HepG2 (cell line): ENCODE data around the gene LGALS9. TPM values are rescaled to one million over a fixed set of nuclear protein-coding genes. Genes with fewer than 3 reads are reported as not detected.

Experiments
- ATAC-seq: fragments of 200-7000 bp; cut with Tn5 transposase; 3 replicates; pipeline ENCODE4 v1.9.1; 2020; ENCODE audit warnings: mild to moderate bottlenecking, moderate library complexity
- BruUV-seq: library from RNA; stranded (reverse); fragments of 400-500 nt; replicated peaks from 2 replicates; lab custom pipeline; 2021; lab: Mats Ljungman, UMichigan
- CTCF ChIA-PET: fragments of 300-600 bp; formaldehyde crosslinking; extraction: SDS; loops from one replicate; lab custom pipeline; 2021; ENCODE audit warnings: low total read pairs, inconsistent platforms, low intra/inter-chr PET ratio; lab: Yijun Ruan, JAX
- POLR2A ChIA-PET: fragments of 350-600 bp; sonication (Branson Sonifier 250); formaldehyde crosslinking; loops from one replicate; lab custom pipeline; 2020; ENCODE audit warnings: antibody characterized with exemption, inconsistent platforms; lab: Yijun Ruan, JAX
- DNase-seq: peaks from one replicate; pipeline ENCODE4 v3.0.0-alpha.2; 2015; ENCODE audit warnings: low spot score
- FAIRE-seq: peaks from 3 replicates; lab custom pipeline; 2011; peaks lifted over from hg19 to GRCh38; lab: Jason Lieb, UNC
- H2AFZ ChIP-seq: one replicate; pipeline ENCODE4 v1.6.1; 2011; ENCODE audit warnings: low read length, inconsistent platforms
- H3K27ac ChIP-seq: fragments of 300-600 bp; 3 replicates; pipeline ENCODE4 v1.8.0; 2011; ENCODE audit warnings: mixed run types, mild to moderate bottlenecking, mixed read lengths, low read length, inconsistent platforms; ENCODE audit not compliant: insufficient read depth; ENCODE audit errors: extremely low read length
- H3K27me3 ChIP-seq, 2 experiments: fragments of 200-600 bp in 1 of 2; 2 replicates in 1 of 2; 3 replicates in 1 of 2; pipeline versions ENCODE4 v1.6.0 to v1.8.0; 2011; ENCODE audit warnings: low read length in 2 of 2, mild to moderate bottlenecking in 2 of 2, moderate library complexity in 2 of 2, inconsistent platforms in 1 of 2; ENCODE audit not compliant: insufficient read depth in 2 of 2, control insufficient read depth in 1 of 2
- H3K36me3 ChIP-seq, 2 experiments: fragments of 200-600 bp in 1 of 2; replicated peaks in 1 of 2; 2 replicates in 1 of 2; 3 replicates in 1 of 2; pipeline versions ENCODE4 v1.5.1 to v1.8.0; 2011; ENCODE audit warnings: low read length in 2 of 2, inconsistent platforms in 1 of 2; ENCODE audit not compliant: insufficient read depth in 2 of 2, control insufficient read depth in 1 of 2
- H3K4me1 ChIP-seq: 2 replicates; pipeline ENCODE4 v1.5.1; 2012; ENCODE audit warnings: low read length, inconsistent platforms; ENCODE audit not compliant: insufficient read depth
- H3K4me2 ChIP-seq: 2 replicates; pipeline ENCODE4 v1.6.0; 2011; ENCODE audit warnings: low read depth, low read length, inconsistent platforms
- H3K4me3 ChIP-seq, 3 experiments: fragments of 200-600 bp in 1 of 3; sonication (generic), shearing (Covaris generic) in 1 of 3; replicated peaks in 1 of 3; 2 replicates each; pipeline ENCODE4 v1.5.1; 2011 to 2016; ENCODE audit warnings: low read length in 3 of 3, inconsistent platforms in 2 of 3, low read depth in 2 of 3, mild to moderate bottlenecking in 2 of 3, control low read depth in 1 of 3, mixed read lengths in 1 of 3; ENCODE audit not compliant: insufficient read depth in 1 of 3
- H3K79me2 ChIP-seq: one replicate; pipeline ENCODE4 v1.6.1; 2011; ENCODE audit warnings: low read length, inconsistent platforms; ENCODE audit not compliant: insufficient read depth
- H3K9ac ChIP-seq: 2 replicates; pipeline ENCODE4 v1.6.0; 2011; ENCODE audit warnings: mild to moderate bottlenecking, low read depth, low read length, inconsistent platforms; ENCODE audit not compliant: insufficient read depth
- H3K9me3 ChIP-seq: 2 replicates; pipeline ENCODE4 v1.5.1; 2012; ENCODE audit warnings: mild to moderate bottlenecking, low read length
- H4K20me1 ChIP-seq: 2 replicates; pipeline ENCODE4 v1.6.0; 2011; ENCODE audit warnings: inconsistent platforms, mild to moderate bottlenecking, low read length, moderate library complexity; ENCODE audit not compliant: insufficient read depth
- ATF5 ChIP-seq: sonication (generic); formaldehyde crosslinking; IDR thresholded peaks from 2 replicates; pipeline ENCODE4 v1.4.0; 2020; ENCODE audit warnings: mild to moderate bottlenecking, low read depth, missing genetic modification reagents
- CENPT ChIP-seq: sonication (generic); formaldehyde crosslinking; IDR thresholded peaks from 2 replicates; pipeline ENCODE4 v1.8.0; 2022; ENCODE audit warnings: low read depth, mild to moderate bottlenecking, moderate library complexity, missing genetic modification reagents
- YEATS4 ChIP-seq: sonication (generic); formaldehyde crosslinking; IDR thresholded peaks from 2 replicates; pipeline ENCODE4 v1.4.0; 2020; ENCODE audit warnings: missing genetic modification reagents, borderline replicate concordance
- ZNF629 ChIP-seq: sonication (generic); formaldehyde crosslinking; conservative IDR thresholded peaks from 2 replicates; pipeline ENCODE4 v1.5.0; 2020; ENCODE audit warnings: missing genetic modification reagents
- WGBS: methylation state at CpG from one replicate; pipeline ENCODE4 v1.1.6; 2017; ENCODE audit warnings: low lambda C conversion rate; 5-methylcytosine and 5-hydroxymethylcytosine counted together
- in situ Hi-C: cut with HindIII; loops from 2 replicates; pipeline ENCODE4 v1.10.0; 2017; ENCODE audit warnings: low pct_unique_long_range_greater_than_20kb; ENCODE audit not compliant: extremely low pct_ligation_motif_present
- intact Hi-C: fragments of 100-400 bp; cut with micrococcal nuclease; formaldehyde crosslinking; loops from one replicate; pipeline ENCODE4 v1.10.0; 2022; ENCODE audit not compliant: unreplicated experiment
- polyA plus RNA-seq, 8 experiments: library from polyadenylated mRNA; depleted of rRNA in 3 of 8; stranded (reverse) in 7 of 8; unstranded in 1 of 8; fragments of >200 nt; fragmentation: Illumina TruSeq in 4 of 8; extraction: Trizol in 4 of 8; gene quantifications; 2 replicates each; pipeline versions ENCODE4 v1.2.1 to v1.2.3, GENCODE V29; 2011 to 2016; ENCODE audit warnings: low read depth in 4 of 8, missing spikeins in 1 of 8, mixed read lengths in 1 of 8; ENCODE audit not compliant: insufficient read depth in 1 of 8
- total RNA-seq, 5 experiments: library from RNA; depleted of rRNA; stranded (reverse); fragments of >200 nt; fragmentation: Illumina TruSeq; extraction: Trizol; gene quantifications; 2 replicates each; pipeline ENCODE4 v1.2.3, GENCODE V29; 2016; ENCODE audit warnings: low read depth in 1 of 5

The LGALS9 gene
- total and polyA plus RNA-seq, 2 of the 13 experiments (the other 11 are each of a cell fraction or from before 2014, with no cell fraction given) = 0.40 to 1.4 TPM

GRCh38 chr17:27585153-27585681 is 45.8 kb upstream of the LGALS9 start:
- no peak overlapping the region for H3K4me3 ChIP-seq
- H3K36me3 ChIP-seq = peaks cover 12 to 48% of the 10 kb centered on the region in 2 experiments
- H3K4me2 ChIP-seq = no peak overlapping the region
- peaks cover 4% of the 10 kb centered on the region; the same call in 1 of the 2 replicates for H3K4me1 ChIP-seq
- in situ Hi-C loops = no loop called here
- ChIA-PET POLR2A (interaction anchor here (0.9 kb wide), 1 partner anchor 25 kb away, joined by 3 read pairs; no protein-coding TSS in a partner anchor), CTCF (no interaction called here)
- no peak overlapping the region for H3K9ac ChIP-seq
- FAIRE-seq = no peak
- peak; percentile 76 for TF ChIP-seq ZNF629 (CRISPR knock-in tag)
- no peak for TF ChIP-seq YEATS4 (CRISPR knock-in tag)
- no peak for ATAC-seq
- 94% methylated on average over 9 of the region's 9 CpGs for WGBS
- BruUV-seq = no TSS peak
- H3K9me3 ChIP-seq = no peaks in the 10 kb centered on the region
- no peak overlapping the region for H2AFZ ChIP-seq
- H4K20me1 ChIP-seq = no peaks in the 10 kb centered on the region
- H3K79me2 ChIP-seq = no peaks in the 10 kb centered on the region
- DNase-seq = no peak
- no peak overlapping the region for H3K27ac ChIP-seq
- intact Hi-C loops = no loop called here
- no peaks in the 10 kb centered on the region for H3K27me3 ChIP-seq

- DNase-seq (no peak), ATAC-seq (no peak), FAIRE-seq (no peak)
- TF ChIP-seq ATF5 (no peak), CENPT (no peak)
- Histone ChIP-seq H3K27ac (no peak overlapping the region), H3K27me3 (no peaks in the 10 kb centered on the region), H3K36me3 (peaks cover 12 to 50% of the 10 kb centered on the region in 2 experiments), H3K9me3 (no peaks in the 10 kb centered on the region), H4K20me1 (no peaks in the 10 kb centered on the region), H3K9ac (no peak overlapping the region), H2AFZ (no peak overlapping the region), H3K79me2 (no peaks in the 10 kb centered on the region), H3K4me2 (no peak overlapping the region), H3K4me1 (no peaks in the 10 kb centered on the region), H3K4me3 (no peak overlapping the region)
- POLR2A ChIA-PET = no interaction called here
- no TSS peak for BruUV-seq
- in situ Hi-C loops (no loop called here), intact Hi-C loops (no loop called here)
- CTCF ChIA-PET = no interaction called here
- WGBS = 92% methylated on average over 5 of the region's 5 CpGs
These were observed 45.2 kb upstream of the LGALS9 start for GRCh38 chr17:27585792-27586191.
